ENCODE measurements around the gene PCDHGA2.

DNA sequence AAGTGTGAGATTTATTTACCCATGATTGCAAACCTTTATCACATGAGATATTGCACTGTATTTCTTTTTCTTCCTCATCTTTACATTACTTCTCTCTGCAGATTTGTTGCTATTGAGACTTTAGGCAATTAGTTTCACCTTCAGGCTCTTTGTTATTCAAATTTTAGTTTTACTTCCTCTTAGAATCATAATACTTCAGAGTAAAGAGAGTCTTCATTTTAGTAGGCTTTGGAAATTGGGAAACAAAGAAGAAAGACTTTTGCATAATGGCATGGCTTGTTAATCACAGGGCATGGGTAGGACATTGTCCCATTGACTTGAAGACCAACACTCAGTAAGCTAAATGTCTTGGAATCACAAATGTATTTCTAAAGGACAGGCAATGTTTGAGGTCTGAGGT lies 24.2 kb downstream of the PCDHGA2 start:
- TF ChIP-seq, protein P1, sequence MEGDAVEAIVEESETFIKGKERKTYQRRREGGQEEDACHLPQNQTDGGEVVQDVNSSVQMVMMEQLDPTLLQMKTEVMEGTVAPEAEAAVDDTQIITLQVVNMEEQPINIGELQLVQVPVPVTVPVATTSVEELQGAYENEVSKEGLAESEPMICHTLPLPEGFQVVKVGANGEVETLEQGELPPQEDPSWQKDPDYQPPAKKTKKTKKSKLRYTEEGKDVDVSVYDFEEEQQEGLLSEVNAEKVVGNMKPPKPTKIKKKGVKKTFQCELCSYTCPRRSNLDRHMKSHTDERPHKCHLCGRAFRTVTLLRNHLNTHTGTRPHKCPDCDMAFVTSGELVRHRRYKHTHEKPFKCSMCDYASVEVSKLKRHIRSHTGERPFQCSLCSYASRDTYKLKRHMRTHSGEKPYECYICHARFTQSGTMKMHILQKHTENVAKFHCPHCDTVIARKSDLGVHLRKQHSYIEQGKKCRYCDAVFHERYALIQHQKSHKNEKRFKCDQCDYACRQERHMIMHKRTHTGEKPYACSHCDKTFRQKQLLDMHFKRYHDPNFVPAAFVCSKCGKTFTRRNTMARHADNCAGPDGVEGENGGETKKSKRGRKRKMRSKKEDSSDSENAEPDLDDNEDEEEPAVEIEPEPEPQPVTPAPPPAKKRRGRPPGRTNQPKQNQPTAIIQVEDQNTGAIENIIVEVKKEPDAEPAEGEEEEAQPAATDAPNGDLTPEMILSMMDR (IDR thresholded peaks at IDR 0.05; ENCODE audit: low read depth, low read length, poor library complexity, severe bottlenecking): no peak
- TF ChIP-seq EZH2phosphoT487 (IDR thresholded peaks at IDR 0.05; ENCODE audit: borderline replicate concordance, low read length): no peak
